ENCODE measurements around the gene HOXA11. TPM values are rescaled to one million over a fixed set of nuclear protein-coding genes. Genes with fewer than 3 reads are reported as not detected.

Gene HOXA11
- polyA plus RNA-seq, 1 experiment: 34.0 TPM

DNA sequence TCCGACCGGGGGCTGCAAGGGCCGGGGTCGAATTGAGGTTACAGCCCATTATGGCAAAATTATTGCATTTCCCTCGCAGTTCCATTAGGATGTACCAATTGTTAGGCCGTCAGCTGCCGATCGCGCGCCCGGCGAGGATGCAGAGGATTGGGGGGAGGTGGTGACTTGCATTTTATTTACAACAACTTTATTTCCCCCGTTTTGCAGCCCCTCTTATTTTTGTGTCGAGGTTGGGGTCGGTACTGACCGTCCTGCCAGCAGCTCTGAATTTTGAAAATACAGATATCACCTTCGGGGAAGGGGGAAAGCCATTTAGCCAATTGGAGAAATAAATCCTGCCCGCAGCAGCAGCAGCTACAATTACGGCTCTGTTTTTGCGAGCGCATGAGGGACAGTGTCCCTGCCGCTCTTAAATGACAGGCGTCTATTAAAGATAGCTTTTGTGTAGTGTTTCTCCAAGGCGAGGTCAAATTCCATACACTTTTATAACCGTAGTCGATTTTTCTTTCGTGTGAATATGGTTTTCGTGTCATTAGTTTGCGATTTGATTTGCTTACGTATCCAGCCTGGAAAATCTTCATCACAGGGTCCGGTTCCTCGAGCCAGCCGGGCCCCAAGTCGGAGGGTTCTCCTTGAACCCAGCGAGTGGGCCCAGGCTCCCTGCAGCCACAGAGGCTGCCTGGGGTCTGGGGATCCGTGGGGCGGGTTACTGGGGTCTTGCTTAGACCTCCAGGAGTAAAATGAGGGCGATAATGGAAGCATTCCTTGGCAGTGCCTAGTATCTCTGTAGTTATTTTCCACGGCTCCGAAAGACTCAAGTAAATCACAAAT is 40.9 kb downstream of the HOXA11 start:
- ChIA-PET POLR2A (no interaction called here), CTCF (interaction anchor here (0.5 to 5.9 kb wide), 37 partner anchors 8 to 1248 kb away, joined by 3 to 59 read pairs (median 4); partner anchors contain the start of genes HOXA3, HOXA4 and HOXA7)
- TF ChIP-seq, protein P1, sequence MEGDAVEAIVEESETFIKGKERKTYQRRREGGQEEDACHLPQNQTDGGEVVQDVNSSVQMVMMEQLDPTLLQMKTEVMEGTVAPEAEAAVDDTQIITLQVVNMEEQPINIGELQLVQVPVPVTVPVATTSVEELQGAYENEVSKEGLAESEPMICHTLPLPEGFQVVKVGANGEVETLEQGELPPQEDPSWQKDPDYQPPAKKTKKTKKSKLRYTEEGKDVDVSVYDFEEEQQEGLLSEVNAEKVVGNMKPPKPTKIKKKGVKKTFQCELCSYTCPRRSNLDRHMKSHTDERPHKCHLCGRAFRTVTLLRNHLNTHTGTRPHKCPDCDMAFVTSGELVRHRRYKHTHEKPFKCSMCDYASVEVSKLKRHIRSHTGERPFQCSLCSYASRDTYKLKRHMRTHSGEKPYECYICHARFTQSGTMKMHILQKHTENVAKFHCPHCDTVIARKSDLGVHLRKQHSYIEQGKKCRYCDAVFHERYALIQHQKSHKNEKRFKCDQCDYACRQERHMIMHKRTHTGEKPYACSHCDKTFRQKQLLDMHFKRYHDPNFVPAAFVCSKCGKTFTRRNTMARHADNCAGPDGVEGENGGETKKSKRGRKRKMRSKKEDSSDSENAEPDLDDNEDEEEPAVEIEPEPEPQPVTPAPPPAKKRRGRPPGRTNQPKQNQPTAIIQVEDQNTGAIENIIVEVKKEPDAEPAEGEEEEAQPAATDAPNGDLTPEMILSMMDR (IDR thresholded peaks at IDR 0.05; ENCODE audit: insufficient read depth, low read depth, low read length): peak; percentile 71; the same call in 1 of the 2 replicates
- H3K4me3 ChIP-seq (ENCODE audit: low read depth, low read length): no peak overlapping the region
- no peaks in the 10 kb centered on the region for H3K27me3 ChIP-seq (ENCODE audit: control insufficient read depth, insufficient read depth, low read length)
- DNase-seq (ENCODE audit: low read depth): no peak
- H3K36me3 ChIP-seq (ENCODE audit: control insufficient read depth, insufficient read depth, low read length): peaks cover 1% of the 10 kb centered on the region; the same call in 1 of the 2 replicates

- Histone ChIP-seq H3K36me3 (ENCODE audit: control insufficient read depth, insufficient read depth, low read length) (peaks cover 1% of the 10 kb centered on the region; the same call in 1 of the 2 replicates), H3K27me3 (ENCODE audit: control insufficient read depth, insufficient read depth, low read length) (no peaks in the 10 kb centered on the region), H3K4me3 (ENCODE audit: low read depth, low read length) (peak within 1 kb of the TSS; percentile 50)
- DNase-seq (ENCODE audit: low read depth): no peak
- CTCF ChIA-PET: interaction anchor here (0.6 to 5.9 kb wide), 35 partner anchors 9 to 1247 kb away, joined by 3 to 59 read pairs (median 4); partner anchors contain the start of genes HOXA3, HOXA4 and HOXA7
- POLR2A ChIA-PET: interaction anchor here (0.6 kb wide), 2 partner anchors 13 to 432 kb away, joined by 3 to 4 read pairs; partner anchors contain the start of gene HOXA7
- TF ChIP-seq, protein P1 (IDR thresholded peaks at IDR 0.05; ENCODE audit: insufficient read depth, low read depth, low read length): no peak; the same call in 1 of the 2 replicates
These were observed 41.7 kb downstream of the HOXA11 start, which contains the start of gene HOXA5 for GRCh38 chr7:27143023-27143949. HOXA5 (minus strand) TSS chr7:27143681; CDS start chr7:27143607, 74 bp downstream.

DNA sequence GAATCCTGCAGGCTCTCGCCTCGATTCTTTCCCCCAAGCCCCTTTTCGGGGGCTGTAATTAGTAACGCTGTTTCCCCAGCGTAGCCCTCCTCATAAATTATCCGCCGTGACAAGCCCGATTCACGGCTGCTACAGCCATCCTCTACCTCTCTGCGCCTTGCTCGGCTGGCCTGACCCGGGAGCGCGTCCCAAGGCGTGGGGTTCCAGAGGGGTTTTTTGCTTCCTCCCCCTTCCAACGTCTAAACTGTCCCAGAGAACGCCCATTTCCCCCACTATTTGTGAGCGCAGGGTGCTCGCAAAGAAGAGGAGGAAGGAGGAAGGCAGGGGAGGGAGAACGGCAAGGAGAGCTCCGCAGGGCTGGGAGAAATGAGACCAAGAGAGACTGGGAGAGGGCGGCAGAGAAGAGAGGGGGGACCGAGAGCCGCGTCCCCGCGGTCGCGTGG is 42.4 kb downstream of the HOXA11 start:
- Histone ChIP-seq H3K4me3 (ENCODE audit: low read depth, low read length) (peak overlapping the region; percentile 50), H3K27me3 (ENCODE audit: control insufficient read depth, insufficient read depth, low read length) (no peaks in the 10 kb centered on the region), H3K36me3 (ENCODE audit: control insufficient read depth, insufficient read depth, low read length) (peaks cover 1% of the 10 kb centered on the region; the same call in 1 of the 2 replicates)
- POLR2A ChIA-PET: interaction anchor here (0.6 kb wide), 1 partner anchor 431 kb away, joined by 3 read pairs; no protein-coding TSS in a partner anchor
- DNase-seq (ENCODE audit: low read depth): no peak
- CTCF ChIA-PET: interaction anchor here (0.9 to 5.9 kb wide), 15 partner anchors 8 to 777 kb away, joined by 4 to 59 read pairs (median 11); partner anchors contain the start of genes HOXA3, HOXA4 and HOXA7
- TF ChIP-seq, protein P1 (IDR thresholded peaks at IDR 0.05; ENCODE audit: insufficient read depth, low read depth, low read length): no peak

- H3K27me3 ChIP-seq (ENCODE audit: control insufficient read depth, insufficient read depth, low read length): no peaks in the 10 kb centered on the region
- CTCF ChIA-PET: interaction anchor here (0.9 to 5.9 kb wide), 12 partner anchors 8 to 777 kb away, joined by 4 to 59 read pairs (median 10); partner anchors contain the start of genes HOXA3 and HOXA4
- POLR2A ChIA-PET: interaction anchor here (0.6 kb wide), 1 partner anchor 430 kb away, joined by 3 read pairs; no protein-coding TSS in a partner anchor
- TF ChIP-seq, protein P1 (IDR thresholded peaks at IDR 0.05; ENCODE audit: insufficient read depth, low read depth, low read length): no peak
- peak overlapping the region; percentile 50 for H3K4me3 ChIP-seq (ENCODE audit: low read depth, low read length)
- peaks cover 1% of the 10 kb centered on the region; the same call in 1 of the 2 replicates for H3K36me3 ChIP-seq (ENCODE audit: control insufficient read depth, insufficient read depth, low read length)
- no peak for DNase-seq (ENCODE audit: low read depth)
These were observed 43.0 kb downstream of the HOXA11 start for GRCh38 chr7:27141923-27142579.
